IMR-90 (cell line): ENCODE data around the gene MOV10. TPM values are rescaled to one million over a fixed set of nuclear protein-coding genes. Genes with fewer than 3 reads are reported as not detected.

Experiments
- ATAC-seq: fragments of 200-7000 bp; cut with Tn5 transposase; 2 replicates; pipeline ENCODE4 v1.9.1; 2020; ENCODE audit warnings: low read depth, mild to moderate bottlenecking, moderate library complexity
- BruUV-seq: library from RNA; stranded (reverse); fragments of 400-500 nt; replicated peaks from 2 replicates; lab custom pipeline; 2021; lab: Mats Ljungman, UMichigan
- CTCF ChIA-PET: fragments of 300-600 bp; formaldehyde crosslinking; extraction: SDS; loops from one replicate; lab custom pipeline; 2021; ENCODE audit warnings: antibody characterized with exemption; lab: Yijun Ruan, JAX
- POLR2A ChIA-PET: fragments of 300-600 bp; sonication (Branson Sonifier 250); formaldehyde crosslinking; loops from one replicate; lab custom pipeline; 2022; ENCODE audit warnings: antibody characterized with exemption; ENCODE audit not compliant: unreplicated experiment; lab: Charles Lee
- DNase-seq: peaks from one replicate; pipeline ENCODE4 v3.0.0; 2013
- H2AFZ ChIP-seq: replicated peaks from 2 replicates; pipeline ENCODE3; 2013; ENCODE audit warnings: low read length, mild to moderate bottlenecking; ENCODE audit not compliant: poor library complexity
- H2AK5ac ChIP-seq: 2 replicates; pipeline ENCODE4 v1.6.1; 2013; ENCODE audit warnings: low read depth, low read length, inconsistent platforms
- H2AK9ac ChIP-seq: replicated peaks from 2 replicates; pipeline ENCODE3; 2013; ENCODE audit warnings: mild to moderate bottlenecking, low read depth, low read length, moderate library complexity; ENCODE audit not compliant: poor library complexity
- H2BK120ac ChIP-seq: 2 replicates; pipeline ENCODE4 v1.6.1; 2013; ENCODE audit warnings: low read depth, low read length, inconsistent platforms
- H2BK15ac ChIP-seq: 3 replicates; pipeline ENCODE4 v1.6.1; 2013; ENCODE audit warnings: low read depth, low read length, inconsistent platforms
- H2BK20ac ChIP-seq: 2 replicates; pipeline ENCODE4 v1.6.1; 2013; ENCODE audit warnings: low read depth, mild to moderate bottlenecking, inconsistent platforms, low read length, moderate library complexity
- H2BK5ac ChIP-seq: 2 replicates; pipeline ENCODE4 v1.6.1; 2013; ENCODE audit warnings: mild to moderate bottlenecking, low read depth, low read length, inconsistent platforms; ENCODE audit not compliant: poor library complexity, severe bottlenecking
- H3K14ac ChIP-seq: replicated peaks from 2 replicates; pipeline ENCODE4 v1.6.1; 2013; ENCODE audit warnings: low read depth, low read length, inconsistent platforms
- H3K18ac ChIP-seq: 2 replicates; pipeline ENCODE4 v1.6.1; 2013; ENCODE audit warnings: low read depth, low read length, control low read depth
- H3K23ac ChIP-seq: 2 replicates; pipeline ENCODE4 v1.6.1; 2013; ENCODE audit warnings: low read depth, low read length, inconsistent platforms
- H3K27ac ChIP-seq: 2 replicates; pipeline ENCODE4 v1.5.1; 2013; ENCODE audit warnings: mild to moderate bottlenecking, control low read depth, low read length; ENCODE audit not compliant: insufficient read depth
- H3K27me3 ChIP-seq: 2 replicates; pipeline ENCODE4 v1.6.1; 2013; ENCODE audit warnings: low read length; ENCODE audit not compliant: control insufficient read depth, insufficient read depth
- H3K36me3 ChIP-seq: 2 replicates; pipeline ENCODE4 v1.6.1; 2013; ENCODE audit warnings: low read length, mixed read lengths; ENCODE audit not compliant: control insufficient read depth, insufficient read depth
- H3K4ac ChIP-seq: 2 replicates; pipeline ENCODE4 v1.6.1; 2013; ENCODE audit warnings: low read depth, low read length, inconsistent platforms
- H3K4me1 ChIP-seq: 2 replicates; pipeline ENCODE4 v1.6.1; 2013; ENCODE audit warnings: low read length, mixed read lengths; ENCODE audit not compliant: control insufficient read depth, insufficient read depth
- H3K4me2 ChIP-seq: 2 replicates; pipeline ENCODE4 v1.6.1; 2013; ENCODE audit warnings: low read depth, mild to moderate bottlenecking, control low read depth, low read length, moderate library complexity
- H3K4me3 ChIP-seq: 2 replicates; pipeline ENCODE4 v1.5.1; 2013; ENCODE audit warnings: low read depth, mild to moderate bottlenecking, control low read depth, low read length, moderate library complexity; ENCODE audit not compliant: insufficient read depth
- H3K56ac ChIP-seq: 2 replicates; pipeline ENCODE4 v1.6.1; 2013; ENCODE audit warnings: low read length, inconsistent platforms; ENCODE audit not compliant: insufficient read depth; ENCODE audit errors: extremely low read depth
- H3K79me1 ChIP-seq, 2 experiments: 2 replicates each; pipeline ENCODE4 v1.6.1; 2013; ENCODE audit warnings: low read length in 2 of 2, inconsistent platforms in 1 of 2, low read depth in 1 of 2
- H3K9ac ChIP-seq: 2 replicates; pipeline ENCODE4 v1.6.1; 2013; ENCODE audit warnings: low read depth, low read length, control low read depth
- H3K9me1 ChIP-seq: 2 replicates; pipeline ENCODE4 v1.6.1; 2013; ENCODE audit warnings: low read length, inconsistent platforms; ENCODE audit not compliant: insufficient read depth
- H3K9me3 ChIP-seq: 2 replicates; pipeline ENCODE4 v1.6.1; 2013; ENCODE audit warnings: low read length; ENCODE audit not compliant: control insufficient read depth, insufficient read depth
- H4K20me1 ChIP-seq: 2 replicates; pipeline ENCODE4 v1.6.1; 2013; ENCODE audit warnings: low read length, inconsistent platforms; ENCODE audit not compliant: insufficient read depth
- H4K5ac ChIP-seq: 2 replicates; pipeline ENCODE4 v1.6.1; 2013; ENCODE audit warnings: mild to moderate bottlenecking, low read depth, low read length, control low read depth
- H4K8ac ChIP-seq, 2 experiments: 2 replicates each; pipeline ENCODE4 v1.6.1; 2013; ENCODE audit warnings: low read depth in 2 of 2, low read length in 2 of 2, control low read depth in 1 of 2, inconsistent platforms in 1 of 2
- H4K91ac ChIP-seq: 2 replicates; pipeline ENCODE4 v1.6.1; 2013; ENCODE audit warnings: low read depth, low read length, inconsistent platforms; ENCODE audit not compliant: insufficient read depth
- CEBPB ChIP-seq: IDR thresholded peaks from 2 replicates; pipeline ENCODE4 v1.6.1; 2012; ENCODE audit warnings: low read depth, low read length, improper control_type of control experiment
- MXI1 ChIP-seq: IDR thresholded peaks from 2 replicates; pipeline ENCODE4 v1.6.1; 2012; ENCODE audit warnings: low read depth, mild to moderate bottlenecking, low read length, moderate library complexity, borderline replicate concordance
- RFX5 ChIP-seq: IDR thresholded peaks from 2 replicates; pipeline ENCODE4 v1.8.0; 2012; ENCODE audit warnings: low read depth, mild to moderate bottlenecking, low read length, moderate library complexity
- WGBS, 2 experiments: methylation state at CpG; one replicate each; pipeline versions ENCODE4 v1.1.5 to v1.1.7; 2013; ENCODE audit warnings: missing lambda C conversion rate in 2 of 2; ENCODE audit not compliant: insufficient read length in 1 of 2; ENCODE audit errors: extremely low coverage in 2 of 2; 5-methylcytosine and 5-hydroxymethylcytosine counted together
- dilution Hi-C: fragments of 300-500 bp; cut with HindIII; formaldehyde crosslinking; loops from one replicate; pipeline ENCODE4 v1.14.3; 2018; ENCODE audit warnings: low sequenced_read_pairs; ENCODE audit not compliant: unreplicated experiment
- in situ Hi-C: fragments of 300-500 bp; cut with MboI; formaldehyde crosslinking; loops from 3 replicates; pipeline ENCODE4 v1.14.3; 2019; ENCODE audit warnings: low sequenced_read_pairs, inconsistent platforms, mixed read lengths
- intact Hi-C: fragments of 100-400 bp; cut with micrococcal nuclease; formaldehyde crosslinking; loops from 2 replicates; pipeline ENCODE4 v1.10.0; 2022
- polyA plus RNA-seq, 3 experiments: library from polyadenylated mRNA; depleted of rRNA; stranded (reverse); fragments of >200 nt; gene quantifications; 2 replicates each; pipeline ENCODE4 v1.2.3, GENCODE V29; 2012; ENCODE audit warnings: low replicate concordance in 1 of 3
- total RNA-seq: library from RNA; depleted of rRNA; stranded (reverse); fragments of >200 nt; gene quantifications from 2 replicates; pipeline ENCODE4 v1.2.3, GENCODE V29; 2012

Gene MOV10
- total and polyA plus RNA-seq, 2 of the 4 experiments (the other 2 are of a cell fraction): 36.7 to 103 TPM

DNA sequence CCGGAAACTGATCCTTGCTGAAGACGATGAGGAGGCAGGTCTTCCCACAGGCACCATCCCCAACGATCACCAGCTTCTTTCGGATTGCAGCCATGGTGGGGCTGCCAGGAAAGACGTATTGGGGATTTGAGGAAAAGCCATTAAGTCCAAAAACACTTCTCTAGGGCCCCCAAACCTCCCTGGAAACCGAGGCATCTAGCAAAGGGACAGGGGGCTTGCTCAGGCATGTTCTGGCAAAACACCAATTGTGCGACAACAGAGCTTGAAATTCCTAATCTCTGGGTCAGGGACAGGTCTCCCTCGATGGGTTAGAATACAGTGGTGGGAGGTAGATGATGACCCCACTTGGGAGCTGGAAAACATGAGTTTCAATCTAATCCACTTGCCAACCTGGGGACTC, 29.2 kb downstream of the MOV10 start:
- Histone ChIP-seq H4K5ac (no peak overlapping the region), H3K4me3 (no peak overlapping the region), H2AFZ (no peak overlapping the region), H3K14ac (no peak overlapping the region; the same call in 1 of the 2 replicates), H2AK9ac (peak overlapping the region; percentile 3), H3K56ac (no peak overlapping the region), H3K9me1 (peaks cover 20% of the 10 kb centered on the region), H3K4ac (peak overlapping the region; percentile 46), H3K79me1 (peaks cover 11 to 71% of the 10 kb centered on the region in 2 experiments; a peak in 3 of 4 replicates), H3K18ac (no peak overlapping the region), H2BK15ac (no peak overlapping the region), H4K8ac (peak overlapping the region in 1 of 2 experiments; percentile 69; a peak in 2 of 4 replicates), H2AK5ac (peak overlapping the region; percentile 88; the same call in 1 of the 2 replicates), H3K4me1 (peaks cover 34% of the 10 kb centered on the region), H2BK5ac (peak overlapping the region; percentile 77), H3K4me2 (no peak overlapping the region), H2BK120ac (no peak overlapping the region), H3K9ac (no peak overlapping the region), H3K23ac (peak overlapping the region; percentile 69; the same call in 1 of the 2 replicates), H4K91ac (no peak overlapping the region), H3K9me3 (no peaks in the 10 kb centered on the region), H4K20me1 (peaks cover 51% of the 10 kb centered on the region), H3K27ac (peak overlapping the region; percentile 6; the same call in 1 of the 2 replicates), H3K27me3 (no peaks in the 10 kb centered on the region), H2BK20ac (no peak overlapping the region), H3K36me3 (peaks cover 36% of the 10 kb centered on the region)
- intact Hi-C loops (loop anchor here (10.0 kb wide), 1 partner anchor 239 kb away; no protein-coding TSS in a partner anchor), in situ Hi-C loops (loop anchor here (10.0 to 25.0 kb wide), 2 partner anchors 199 to 984 kb away; partner anchors contain the start of gene WNT2B), dilution Hi-C loops (no loop called here)
- ChIA-PET POLR2A (interaction anchor here (0.5 kb wide), 1 partner anchor 284 kb away, joined by 3 read pairs; no protein-coding TSS in a partner anchor), CTCF (interaction anchor here (0.9 to 1.2 kb wide), 3 partner anchors 12 to 313 kb away, joined by 3 to 4 read pairs (median 3); no protein-coding TSS in a partner anchor)
- 100% methylated on average over 2 of the region's 8 CpGs; no CpG with 5 or more reads in 1 of the 2 experiments for WGBS, 2 experiments
- ATAC-seq (no peak), DNase-seq (no peak)
- no peak for TF ChIP-seq CEBPB
- TF ChIP-seq MXI1: no peak
- no peak for TF ChIP-seq RFX5
- BruUV-seq: no TSS peak
